ENCODE measurements around the gene ATP8A2. TPM values are rescaled to one million over a fixed set of nuclear protein-coding genes. Genes with fewer than 3 reads are reported as not detected.

The ATP8A2 gene
- total RNA-seq, 1 experiment from 2014 or later = 5.2 TPM

GRCh38 chr13:25585000-25585399 lies 213.2 kb downstream of the ATP8A2 start:
- DNase-seq (ENCODE audit: low spot score) (no peak), ATAC-seq (no peak)
- Mint-ChIP-seq H3K36me3 (no peaks in the 10 kb centered on the region), H3K27me3 (ENCODE audit: low read depth) (peaks cover 3% of the 10 kb centered on the region; the same call in 1 of the 2 replicates), H3K9me3 (no peaks in the 10 kb centered on the region), H3K4me3 (no peak overlapping the region), H3K4me1 (peaks cover 33% of the 10 kb centered on the region), H3K27ac (no peak overlapping the region)
- CTCF ChIA-PET = interaction anchor here (0.9 to 1.2 kb wide), 3 partner anchors 11 to 491 kb away, joined by 3 to 4 read pairs (median 3); no protein-coding TSS in a partner anchor
- POLR2A ChIA-PET = no interaction called here
- TF ChIP-seq ZNF425 (CRISPR knock-in tag; conservative IDR thresholded peaks at IDR 0.05) (no peak), CREM (CRISPR knock-in tag; IDR thresholded peaks at IDR 0.05) (no peak), USF2 (CRISPR knock-in tag; IDR thresholded peaks at IDR 0.05) (no peak), SMAD4 (CRISPR knock-in tag; IDR thresholded peaks at IDR 0.05) (no peak), RORB (CRISPR knock-in tag; IDR thresholded peaks at IDR 0.05) (no peak), NR1H2 (CRISPR knock-in tag; IDR thresholded peaks at IDR 0.05) (no peak), PRRX2 (CRISPR knock-in tag; IDR thresholded peaks at IDR 0.05) (no peak), ZNF512 (CRISPR knock-in tag; IDR thresholded peaks at IDR 0.05; ENCODE audit: borderline replicate concordance) (no peak)

- H3K27me3 Mint-ChIP-seq (ENCODE audit: low read depth) = peaks cover 3% of the 10 kb centered on the region; the same call in 1 of the 2 replicates
- no peaks in the 10 kb centered on the region for H3K36me3 Mint-ChIP-seq
- TF ChIP-seq CREB1 (CRISPR knock-in tag; IDR thresholded peaks at IDR 0.05) (no peak), NFATC4 (CRISPR knock-in tag; IDR thresholded peaks at IDR 0.05) (no peak), NR1H2 (CRISPR knock-in tag; IDR thresholded peaks at IDR 0.05) (no peak)
- DNase-seq (ENCODE audit: low spot score) = no peak
- ATAC-seq = no peak
- H3K27ac Mint-ChIP-seq = no peak overlapping the region
- POLR2A ChIA-PET = no interaction called here
- H3K9me3 Mint-ChIP-seq = 0 out of 2 replicates have a peak, but pooled peaks cover 5% of the 10 kb centered on the region
- no peak overlapping the region for H3K4me3 Mint-ChIP-seq
- CTCF ChIA-PET = no interaction called here
- peaks cover 33% of the 10 kb centered on the region for H3K4me1 Mint-ChIP-seq
Measured at GRCh38 chr13:25587326-25587980, 215.7 kb downstream of the ATP8A2 start.

GRCh38 chr13:25588336-25589060 lies 216.7 kb downstream of the ATP8A2 start:
- Mint-ChIP-seq H3K27ac (peak overlapping the region; percentile 21; the same call in 1 of the 2 replicates), H3K9me3 (0 out of 2 replicates have a peak, but pooled peaks cover 5% of the 10 kb centered on the region), H3K27me3 (ENCODE audit: low read depth) (peaks cover 3% of the 10 kb centered on the region; the same call in 1 of the 2 replicates), H3K4me3 (no peak overlapping the region), H3K36me3 (no peaks in the 10 kb centered on the region), H3K4me1 (peaks cover 33% of the 10 kb centered on the region)
- DNase-seq (ENCODE audit: low spot score) = no peak
- ATAC-seq = peak; percentile 79
- CTCF ChIA-PET = no interaction called here
- POLR2A ChIA-PET = interaction anchor here (0.7 kb wide), 1 partner anchor 1682 kb away, joined by 3 read pairs; the partner anchor contains the start of gene RASL11A
- TF ChIP-seq SOX15 (CRISPR knock-in tag; IDR thresholded peaks at IDR 0.05) (no peak), ARID4B (CRISPR knock-in tag; IDR thresholded peaks at IDR 0.05; ENCODE audit: borderline replicate concordance) (no peak), USF1 (CRISPR knock-in tag; IDR thresholded peaks at IDR 0.05) (no peak), PRRX2 (CRISPR knock-in tag; IDR thresholded peaks at IDR 0.05) (no peak), RORB (CRISPR knock-in tag; IDR thresholded peaks at IDR 0.05) (no peak), PREB (CRISPR knock-in tag; IDR thresholded peaks at IDR 0.05; ENCODE audit: borderline replicate concordance) (no peak), STAT6 (CRISPR knock-in tag; conservative IDR thresholded peaks at IDR 0.05; ENCODE audit: low read depth) (no peak), NFATC4 (CRISPR knock-in tag; IDR thresholded peaks at IDR 0.05) (no peak)

Measured in WTC11 (cell line).